Esophagus mucosa (tissue), 1 donor: ENCODE measurements around the gene CYP8B1. TPM values are rescaled to one million over a fixed set of nuclear protein-coding genes. Genes with fewer than 3 reads are reported as not detected.
A peak's percentile ranks its signal among the peaks of the same experiment; 100 is the strongest.

Source experiments
- ATAC-seq: fragments of 200-7000 bp; cut with Tn5 transposase; one replicate; pipeline ENCODE4 v1.9.1; 2020
- total RNA-seq: library from RNA; stranded (reverse); gene quantifications from one replicate; pipeline ENCODE4 v1.2.4, GENCODE V29; 2023
- donor health status: DM: yes; HTN: yes; CAD: no.

CYP8B1 gene, protein sequence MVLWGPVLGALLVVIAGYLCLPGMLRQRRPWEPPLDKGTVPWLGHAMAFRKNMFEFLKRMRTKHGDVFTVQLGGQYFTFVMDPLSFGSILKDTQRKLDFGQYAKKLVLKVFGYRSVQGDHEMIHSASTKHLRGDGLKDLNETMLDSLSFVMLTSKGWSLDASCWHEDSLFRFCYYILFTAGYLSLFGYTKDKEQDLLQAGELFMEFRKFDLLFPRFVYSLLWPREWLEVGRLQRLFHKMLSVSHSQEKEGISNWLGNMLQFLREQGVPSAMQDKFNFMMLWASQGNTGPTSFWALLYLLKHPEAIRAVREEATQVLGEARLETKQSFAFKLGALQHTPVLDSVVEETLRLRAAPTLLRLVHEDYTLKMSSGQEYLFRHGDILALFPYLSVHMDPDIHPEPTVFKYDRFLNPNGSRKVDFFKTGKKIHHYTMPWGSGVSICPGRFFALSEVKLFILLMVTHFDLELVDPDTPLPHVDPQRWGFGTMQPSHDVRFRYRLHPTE
- total RNA-seq = not detected

DNA sequence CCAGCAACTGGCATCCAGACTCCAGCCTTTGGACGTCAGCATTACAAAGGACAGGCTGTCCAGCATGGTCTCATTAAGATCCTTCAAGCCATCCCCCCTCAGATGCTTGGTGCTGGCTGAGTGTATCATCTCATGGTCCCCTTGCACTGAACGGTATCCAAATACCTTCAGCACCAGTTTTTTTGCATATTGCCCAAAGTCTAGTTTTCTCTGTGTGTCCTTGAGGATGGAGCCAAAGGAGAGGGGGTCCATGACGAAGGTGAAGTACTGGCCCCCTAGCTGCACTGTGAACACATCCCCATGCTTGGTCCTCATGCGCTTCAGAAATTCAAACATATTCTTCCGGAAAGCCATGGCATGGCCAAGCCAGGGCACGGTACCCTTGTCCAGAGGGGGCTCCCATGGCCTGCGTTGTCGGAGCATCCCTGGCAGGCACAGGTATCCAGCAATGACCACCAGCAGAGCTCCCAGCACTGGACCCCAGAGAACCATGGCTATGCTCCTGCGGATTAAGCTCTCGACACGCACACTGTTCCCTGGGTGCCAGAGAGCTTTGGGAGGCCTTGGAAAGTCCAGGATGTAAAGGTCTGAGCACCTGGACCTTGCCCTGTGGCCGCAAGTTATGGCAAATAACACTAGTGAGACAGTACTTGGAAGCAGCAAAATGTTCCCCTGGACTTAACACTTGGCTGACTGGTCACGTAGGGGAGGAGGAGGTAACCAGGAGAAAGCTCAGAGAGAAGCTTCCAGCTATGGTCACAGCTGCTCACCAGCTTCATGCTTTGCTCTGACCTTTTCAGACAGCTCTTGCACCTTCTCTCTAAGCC lies at the start of gene CYP8B1:
CYP8B1 (minus strand) TSS at position 555 of the 827 bp plus-strand sequence; CDS start at position 492, 63 bp downstream.
- ATAC-seq = no peak

DNA sequence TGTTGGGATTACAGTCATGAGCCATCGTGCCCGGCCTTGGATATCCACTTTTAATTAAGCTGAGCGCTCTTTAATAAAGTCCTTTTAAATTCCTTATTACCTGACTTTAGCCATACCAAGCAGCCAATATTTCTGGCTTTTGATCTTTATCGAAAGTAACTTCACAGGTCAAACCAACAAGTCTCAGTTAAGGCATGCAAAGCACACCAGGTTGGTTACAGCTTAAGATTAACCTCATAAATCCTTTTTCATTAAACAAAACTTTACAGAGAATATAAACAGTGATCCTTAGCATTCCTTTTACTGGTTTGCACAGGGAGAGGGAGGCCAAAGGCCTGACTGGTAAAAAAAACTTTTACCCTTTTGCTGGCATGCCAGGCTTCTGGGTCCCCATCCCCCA lies 47.9 kb upstream of the CYP8B1 start:
- no peak for ATAC-seq

DNA sequence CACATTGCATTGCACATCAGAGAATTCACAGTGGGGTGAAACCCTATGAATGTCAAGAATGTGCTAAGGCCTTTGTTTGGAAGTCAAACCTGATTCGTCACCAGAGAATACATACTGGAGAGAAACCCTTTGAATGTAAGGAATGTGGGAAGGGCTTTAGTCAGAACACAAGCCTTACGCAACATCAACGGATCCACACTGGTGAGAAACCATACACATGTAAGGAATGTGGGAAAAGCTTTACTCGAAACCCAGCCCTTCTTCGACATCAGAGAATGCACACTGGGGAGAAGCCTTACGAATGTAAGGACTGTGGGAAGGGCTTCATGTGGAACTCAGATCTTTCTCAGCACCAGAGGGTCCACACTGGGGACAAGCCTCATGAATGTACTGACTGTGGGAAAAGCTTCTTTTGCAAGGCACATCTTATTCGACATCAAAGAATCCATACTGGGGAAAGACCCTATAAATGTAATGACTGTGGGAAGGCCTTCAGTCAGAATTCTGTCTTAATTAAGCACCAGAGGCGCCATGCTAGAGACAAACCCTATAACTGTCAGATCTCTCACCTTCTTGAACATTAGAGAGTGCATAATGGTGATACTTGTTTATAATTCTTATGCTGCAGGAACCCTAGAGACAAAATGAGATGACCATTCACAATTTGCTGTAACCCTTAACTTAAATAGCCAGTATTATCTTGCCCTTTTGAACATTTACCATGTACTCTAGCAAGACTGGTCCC lies 39.3 kb upstream of the CYP8B1 start:
- no peak for ATAC-seq

DNA sequence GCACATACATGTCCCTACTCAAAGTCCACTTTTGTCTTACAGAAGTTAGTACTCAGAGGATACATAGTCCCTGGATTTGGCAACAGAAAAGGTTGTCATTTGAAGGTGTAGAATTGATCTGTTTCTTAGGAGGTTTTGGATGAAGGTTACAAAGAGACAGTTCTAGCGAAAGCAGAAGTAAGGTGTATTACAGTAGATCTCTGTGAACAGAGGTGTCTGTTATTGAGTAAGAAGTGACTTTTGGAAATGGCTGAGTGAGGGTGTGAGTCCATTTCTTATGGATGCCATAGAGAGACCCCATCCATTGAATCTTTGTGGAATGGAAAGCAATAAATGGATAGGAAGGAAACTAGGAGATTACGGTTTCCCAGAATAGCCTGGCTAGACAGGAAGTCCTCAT lies 35.9 kb upstream of the CYP8B1 start:
- ATAC-seq = no peak

DNA sequence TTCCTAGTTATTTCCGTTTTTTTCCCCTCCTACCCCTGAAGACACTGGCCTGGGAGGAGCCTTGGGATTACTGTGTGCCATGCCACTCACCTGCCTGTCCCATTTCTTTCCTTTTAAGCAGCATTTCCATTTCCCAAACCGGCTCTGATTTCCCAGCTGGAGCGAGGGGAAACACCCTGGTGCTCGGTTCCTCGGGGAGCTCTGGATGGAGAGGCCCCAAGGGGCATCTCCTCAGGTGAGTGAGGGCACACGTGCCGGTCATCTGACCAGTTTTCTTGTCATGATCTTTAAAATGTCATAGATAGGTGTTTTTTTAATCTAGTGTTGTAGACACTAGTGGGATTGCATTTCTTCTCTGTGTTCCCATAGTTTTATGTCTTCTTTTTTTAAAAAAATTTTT lies 33.0 kb upstream of the CYP8B1 start:
- no peak for ATAC-seq

DNA sequence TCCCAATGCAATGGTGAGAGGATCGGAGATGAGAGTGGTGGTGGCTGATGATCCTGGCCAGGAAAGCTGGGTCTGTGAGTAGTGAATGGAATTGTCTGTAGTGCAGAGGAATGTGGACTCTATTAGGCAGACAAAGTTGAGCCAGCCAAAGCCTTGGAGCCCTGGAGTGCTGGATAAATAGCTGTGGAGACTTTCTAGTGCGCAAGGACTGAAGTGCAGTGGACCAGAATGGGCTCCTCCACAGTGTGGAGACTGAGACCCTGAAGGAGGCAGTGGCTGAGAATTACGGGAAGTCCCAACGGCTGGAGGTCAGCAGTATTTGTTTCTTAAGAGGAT lies 31.1 kb upstream of the CYP8B1 start:
- no peak for ATAC-seq

DNA sequence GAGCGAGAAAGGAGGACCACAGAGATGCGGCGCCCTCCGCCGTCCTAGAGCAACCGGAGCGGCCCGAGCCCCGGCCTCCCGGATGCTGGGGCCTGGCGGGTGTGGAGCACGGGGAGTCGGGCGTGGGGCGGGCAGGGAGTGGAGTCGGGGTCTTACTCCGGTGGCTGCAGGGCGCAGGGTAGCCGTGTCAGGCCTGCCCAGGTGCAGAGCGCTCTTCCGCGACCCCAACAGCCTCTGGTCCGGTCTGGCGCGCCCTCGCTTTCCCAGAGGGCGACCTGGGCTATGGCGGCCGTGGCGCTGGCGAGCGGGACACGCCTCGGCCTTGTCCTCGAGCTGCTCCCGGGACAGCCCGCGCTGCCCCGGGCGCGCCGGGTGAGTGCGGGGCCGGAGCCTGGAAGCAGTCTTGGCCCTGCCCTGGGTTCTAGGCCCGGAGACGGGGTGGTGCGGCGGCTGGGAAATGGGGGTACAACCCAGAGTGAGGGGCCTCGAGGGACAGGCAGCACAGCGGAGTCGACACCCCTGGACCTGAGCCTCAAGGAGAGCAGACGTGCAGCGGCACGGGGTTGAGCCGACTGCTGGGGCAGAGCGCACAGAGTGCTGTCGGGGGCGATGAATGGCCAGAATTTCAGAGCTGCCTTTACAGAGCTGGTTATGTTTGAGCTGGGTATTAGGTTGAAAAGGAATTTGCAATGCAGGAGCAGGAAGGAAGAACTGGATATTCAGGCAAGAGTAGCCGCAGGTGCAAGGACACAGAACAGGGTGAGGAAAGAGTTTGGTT lies 30.6 kb upstream of the CYP8B1 start, which contains the start of gene ZNF662:
ZNF662 (plus strand) TSS at position 73 of the 778 bp plus-strand sequence. CDS start 1,973 bp downstream, outside the sequence.
- ATAC-seq = peak; percentile 65

DNA sequence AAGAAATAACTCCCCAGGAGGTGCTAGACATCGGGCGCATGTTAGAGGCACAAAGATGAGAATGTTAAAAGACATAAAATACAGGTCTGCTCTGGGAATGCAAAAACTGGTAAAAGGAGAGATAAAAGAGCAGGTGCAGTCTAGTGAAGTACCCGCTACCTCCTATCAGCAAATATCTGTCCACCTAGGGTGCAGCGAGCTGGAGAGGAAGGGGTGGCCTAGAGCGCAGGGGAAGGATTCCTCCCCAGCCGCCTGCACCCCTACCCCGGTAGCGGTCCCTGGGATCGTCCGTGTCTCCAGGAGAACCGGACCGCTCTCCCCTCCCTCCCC lies 30.0 kb upstream of the CYP8B1 start:
- no peak for ATAC-seq

DNA sequence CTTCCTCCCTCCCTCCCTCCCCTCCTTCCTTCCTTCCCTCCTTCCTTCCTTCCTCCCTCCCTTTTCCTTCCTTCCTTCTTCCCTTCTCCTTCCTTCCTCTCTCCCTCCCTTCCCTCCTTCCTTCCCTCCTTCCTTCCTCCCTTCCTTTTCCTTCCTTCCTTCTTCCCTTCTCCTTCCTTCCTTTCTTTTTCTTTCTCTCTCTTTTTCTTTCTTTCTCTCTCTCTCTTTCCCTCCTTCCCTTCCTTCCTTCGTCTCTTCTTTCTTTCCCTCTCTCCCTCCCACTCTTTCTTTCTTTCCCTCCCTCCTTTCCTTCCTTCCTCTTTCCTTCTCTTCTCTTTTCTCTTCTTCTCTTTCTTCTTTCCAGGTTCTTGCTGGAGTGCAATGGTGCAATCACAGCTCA lies 28.4 kb upstream of the CYP8B1 start:
- ATAC-seq = no peak

DNA sequence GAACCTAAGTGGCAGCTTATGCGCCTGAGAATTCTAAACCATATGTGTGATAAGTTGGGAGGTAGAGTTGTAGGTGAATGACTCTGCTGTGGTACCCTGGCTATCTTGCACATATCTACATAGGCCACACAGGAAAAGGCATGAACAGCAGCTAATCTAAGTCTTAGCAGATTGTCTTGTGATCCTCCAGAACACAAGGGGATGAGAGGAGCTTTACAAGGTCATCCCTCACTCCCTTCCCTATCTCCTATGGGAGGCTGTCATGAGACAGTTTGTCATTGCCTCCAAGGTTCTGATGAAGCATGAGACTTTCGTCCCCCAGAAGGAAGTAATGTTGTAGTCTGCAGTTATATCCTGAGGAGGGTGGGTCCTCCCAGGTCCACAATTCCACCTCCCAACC lies 26.6 kb upstream of the CYP8B1 start:
- no peak for ATAC-seq

DNA sequence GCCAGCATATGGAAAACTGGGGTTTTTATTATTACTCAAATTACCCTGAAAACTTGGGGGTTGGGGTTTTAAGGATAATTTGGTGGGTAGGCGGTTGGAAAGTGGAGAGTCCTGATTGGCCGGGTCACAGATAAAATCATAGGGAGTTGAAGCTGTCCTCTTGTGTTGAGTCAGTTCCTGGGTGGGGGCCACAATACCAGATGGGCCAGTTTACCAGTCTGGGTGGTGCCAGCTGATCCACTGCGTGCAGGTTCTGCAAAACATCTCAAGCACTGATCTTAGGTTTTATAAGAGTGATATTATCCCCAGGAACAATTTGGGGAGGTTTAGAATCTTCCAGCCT lies 25.4 kb upstream of the CYP8B1 start:
- peak; percentile 78 for ATAC-seq

DNA sequence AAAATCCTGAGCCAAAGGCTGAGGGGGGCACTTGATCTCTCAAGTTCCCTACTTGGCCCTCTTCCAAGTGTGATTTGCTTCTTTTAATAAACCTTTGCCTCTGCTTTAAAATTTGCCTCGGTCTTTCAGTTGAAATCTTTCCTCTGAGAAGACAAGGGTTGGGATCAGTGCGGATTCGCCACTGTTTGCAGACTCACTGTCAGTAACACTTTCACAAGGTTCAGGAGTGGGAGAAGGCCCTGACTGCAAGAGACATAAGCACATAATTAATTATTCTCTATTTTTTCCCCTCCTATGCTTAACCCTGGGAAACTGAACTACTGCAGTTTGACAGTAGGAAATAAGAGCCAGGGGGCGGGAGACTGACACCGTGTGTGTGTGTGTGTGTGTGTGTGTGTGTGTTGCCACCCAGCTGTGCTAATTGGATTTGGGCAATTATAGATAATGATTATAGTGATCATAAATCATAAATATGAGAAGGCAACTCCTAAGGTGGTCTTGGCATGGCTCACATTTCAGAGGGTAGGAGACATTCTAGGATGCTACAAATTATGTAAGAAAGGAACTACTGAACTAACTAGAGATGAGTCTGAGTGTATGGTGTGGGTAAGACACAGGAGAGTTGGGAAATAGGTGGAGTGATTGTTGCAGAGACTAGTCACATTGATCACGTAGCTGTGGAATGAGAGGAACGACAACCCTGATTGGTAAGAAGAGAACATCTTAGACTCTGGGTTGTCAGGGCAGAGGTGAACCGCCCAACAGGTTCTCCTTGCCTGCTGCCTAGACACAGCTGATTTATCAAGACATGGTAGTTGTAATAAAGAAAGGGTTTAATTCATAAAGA lies 24.8 kb upstream of the CYP8B1 start:
- peak; percentile 95 for ATAC-seq

DNA sequence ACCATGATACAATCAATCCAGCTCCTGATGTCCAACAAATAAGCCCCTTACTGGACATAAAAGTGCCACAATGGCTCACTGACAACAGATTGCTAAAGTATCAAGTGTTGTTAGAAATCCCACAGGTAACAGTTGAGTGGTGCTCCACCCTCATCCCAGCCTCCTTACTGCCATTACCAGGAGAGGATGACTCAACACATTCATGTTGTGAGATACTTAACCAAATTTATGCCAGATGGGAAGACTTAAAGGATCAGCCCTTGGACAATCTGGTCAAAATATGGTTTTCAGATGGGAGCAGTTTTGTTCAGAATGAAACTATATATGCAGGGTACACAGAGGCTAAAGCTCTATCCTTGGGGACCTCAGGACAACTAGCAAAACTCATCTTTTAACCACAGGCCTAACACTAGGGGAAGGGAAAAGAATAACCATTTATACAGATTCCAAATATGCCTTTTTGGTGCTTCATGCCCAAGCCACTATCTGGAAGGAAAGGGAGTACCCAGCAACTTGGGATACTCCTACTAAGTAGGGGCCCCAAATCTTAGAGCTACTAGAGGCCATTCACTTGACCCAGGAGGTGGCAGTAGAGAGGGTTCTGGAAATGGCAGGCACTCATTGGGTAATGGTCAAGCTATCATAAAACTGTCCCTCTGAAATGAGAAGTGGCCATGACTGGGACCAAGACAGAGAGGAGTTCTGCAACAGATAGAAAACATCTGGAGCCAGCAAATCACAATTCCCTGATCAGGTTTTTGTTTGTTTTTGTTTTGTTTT lies 23.4 kb upstream of the CYP8B1 start:
- ATAC-seq = no peak

DNA sequence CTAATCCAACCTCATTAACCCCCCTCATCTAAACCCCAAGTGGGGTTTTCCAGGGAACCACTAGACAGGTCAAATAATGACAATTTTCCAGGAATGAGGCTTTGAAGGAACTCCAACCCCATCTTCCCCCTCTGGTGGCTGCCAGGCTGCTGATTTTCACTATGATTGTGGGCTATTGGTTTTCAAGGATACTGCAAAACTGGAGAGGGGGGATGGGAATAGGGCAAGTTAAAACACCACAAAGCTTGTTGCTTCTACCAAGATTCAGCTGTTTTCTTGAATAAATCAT lies 19.8 kb upstream of the CYP8B1 start:
- no peak for ATAC-seq

DNA sequence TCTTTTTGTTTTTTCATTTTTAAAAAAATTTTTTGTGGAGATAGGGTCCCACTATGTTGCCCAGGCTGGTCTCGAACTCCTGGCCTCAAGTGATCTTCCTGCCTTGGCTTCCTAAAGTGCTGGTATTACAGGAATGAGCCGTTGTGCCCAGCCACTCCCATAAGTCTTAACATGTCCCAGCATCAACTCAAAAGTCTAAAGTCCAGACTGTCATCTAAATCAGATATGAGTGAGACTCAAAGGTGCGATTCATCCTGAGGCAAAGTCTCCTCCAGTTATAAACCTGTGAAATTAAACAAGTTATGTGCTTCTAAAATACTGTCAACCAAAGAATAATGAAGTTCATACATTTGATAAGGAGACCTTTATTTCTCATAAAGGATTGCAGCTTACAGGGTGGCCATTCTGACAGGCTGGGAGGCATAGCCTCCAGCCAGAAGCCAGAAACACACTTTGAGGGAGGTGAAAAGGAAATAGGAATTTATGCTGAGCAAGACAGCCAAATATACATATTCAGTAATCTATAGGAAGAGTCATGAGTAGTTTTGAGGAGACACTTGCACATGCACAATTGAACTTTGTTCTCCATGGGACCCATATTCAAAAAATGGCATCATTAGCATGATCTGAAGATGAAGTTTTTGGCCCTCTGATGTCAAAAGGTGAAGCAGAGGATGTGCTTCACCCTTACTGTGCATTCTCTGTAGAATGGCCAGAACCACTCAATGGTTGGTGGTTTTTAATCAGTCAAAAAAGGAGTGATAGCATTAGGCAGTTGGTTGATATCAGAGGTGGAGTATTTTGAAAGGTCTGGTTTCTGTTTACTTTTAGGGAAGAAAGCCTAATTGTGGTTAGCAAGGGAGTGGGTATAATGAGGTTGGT lies 19.3 kb upstream of the CYP8B1 start:
- ATAC-seq = no peak

DNA sequence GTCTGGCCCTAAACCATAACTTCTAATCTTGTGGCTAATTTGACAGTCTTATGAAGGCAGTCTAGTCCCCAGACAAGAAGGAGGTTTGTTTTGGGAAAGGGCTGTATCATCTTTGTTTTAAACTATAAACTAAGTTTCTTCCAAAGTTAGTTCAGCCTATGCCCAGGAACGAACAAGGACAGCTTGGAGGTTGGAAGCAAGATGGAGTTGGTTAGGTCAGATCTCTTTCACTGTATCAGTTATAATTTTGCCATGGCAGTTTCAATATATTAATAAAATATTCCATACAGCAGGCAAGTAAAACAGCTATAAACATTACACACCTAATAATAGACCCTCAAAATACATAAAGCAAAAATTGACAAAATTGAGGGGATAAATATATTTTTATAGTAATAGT lies 17.1 kb upstream of the CYP8B1 start:
- no peak for ATAC-seq

DNA sequence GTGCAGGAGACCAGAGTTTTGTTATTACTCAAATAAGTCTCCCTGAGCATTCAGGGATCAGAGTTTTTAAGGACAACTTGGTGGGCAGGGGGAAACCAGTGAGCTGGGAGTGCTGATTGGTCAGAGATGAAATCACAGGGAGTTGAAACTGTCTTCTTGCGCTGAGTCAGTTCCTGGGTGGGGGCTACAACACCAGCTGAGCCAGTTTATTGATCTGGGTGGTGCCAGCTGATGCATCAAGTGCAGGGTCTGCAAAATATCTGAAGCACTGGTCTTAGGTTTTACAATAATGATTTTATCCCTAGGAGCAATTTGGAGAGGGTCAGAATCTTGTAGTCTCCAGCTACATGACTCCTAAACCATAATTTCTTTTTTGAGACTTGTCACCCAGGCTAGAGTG lies 16.5 kb upstream of the CYP8B1 start:
- ATAC-seq = no peak

DNA sequence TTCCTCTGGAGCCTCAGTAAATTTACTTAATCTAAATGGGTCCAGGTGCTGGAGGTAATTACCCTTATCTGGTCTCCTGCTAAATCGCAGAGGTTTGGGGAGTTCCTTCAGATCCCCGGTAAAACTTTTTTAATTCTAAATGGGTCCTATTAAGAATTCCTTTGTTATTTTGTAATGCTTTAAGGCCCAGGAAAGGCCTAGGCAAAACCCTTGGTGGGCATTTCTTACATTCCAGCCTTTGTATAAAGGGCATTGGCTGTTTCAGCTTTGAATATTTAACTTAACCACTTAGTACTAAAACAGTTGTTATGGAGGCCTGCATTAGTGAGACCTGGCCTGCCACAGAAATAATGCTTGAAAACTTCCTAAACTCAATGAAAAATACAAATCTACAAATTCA lies 15.4 kb upstream of the CYP8B1 start:
- ATAC-seq = no peak

DNA sequence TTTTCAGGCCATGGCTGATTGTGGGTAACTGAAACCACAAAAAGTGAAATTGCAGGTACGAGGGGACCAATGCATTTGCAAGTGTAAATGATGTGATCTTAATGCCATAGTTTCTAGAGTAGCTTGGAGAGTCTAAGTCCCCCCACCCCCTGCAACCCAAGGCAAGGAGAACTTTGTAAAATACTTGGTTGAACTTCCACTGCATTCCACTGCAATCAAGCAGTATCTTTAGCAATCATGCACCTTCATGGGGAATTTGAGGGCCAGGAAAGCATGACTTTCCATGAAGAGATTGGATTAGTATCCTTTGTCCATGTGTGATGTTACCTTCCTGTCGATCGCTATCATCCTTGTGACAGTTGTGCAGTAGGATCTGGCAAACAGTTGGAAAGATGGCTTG lies 11.4 kb upstream of the CYP8B1 start:
- ATAC-seq = no peak

DNA sequence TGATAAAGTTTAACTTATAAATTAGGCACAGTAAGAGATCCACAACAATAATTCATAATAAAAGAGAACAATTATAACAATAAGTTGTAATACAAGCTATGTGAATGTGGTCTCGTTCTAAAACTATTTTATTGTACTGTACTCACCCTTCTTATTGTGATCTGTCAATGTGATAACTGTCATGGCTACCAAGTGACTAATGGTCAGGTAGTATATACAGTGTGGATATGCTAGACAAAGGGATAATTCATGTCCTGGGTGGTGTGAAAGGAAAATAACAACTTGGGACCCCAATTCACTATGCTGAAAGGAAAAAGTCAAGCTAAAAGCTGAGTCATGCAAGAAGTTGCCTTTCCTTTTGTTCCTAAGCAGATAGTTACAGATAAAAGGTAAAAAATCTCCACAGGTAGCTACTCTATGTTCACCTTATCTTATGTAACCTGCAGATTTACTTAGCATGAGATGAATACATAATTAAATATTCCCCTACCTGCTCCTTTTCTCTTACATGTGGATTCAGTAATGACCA lies 10.7 kb upstream of the CYP8B1 start:
- ATAC-seq = no peak
